DMS153 treated with DMSO at 0.1 percent for 48 hours (cell line): ENCODE measurements around the gene KLHL1.

Source experiments
- DNase-seq: peaks from one replicate; lab custom pipeline; 2025; ENCODE audit not compliant: unreplicated experiment; lab: John Stamatoyannopoulos, UW

KLHL1 gene

GRCh38 chr13:69882451-69882850 is 225.8 kb downstream of the KLHL1 start:
- no peak for DNase-seq

DNA sequence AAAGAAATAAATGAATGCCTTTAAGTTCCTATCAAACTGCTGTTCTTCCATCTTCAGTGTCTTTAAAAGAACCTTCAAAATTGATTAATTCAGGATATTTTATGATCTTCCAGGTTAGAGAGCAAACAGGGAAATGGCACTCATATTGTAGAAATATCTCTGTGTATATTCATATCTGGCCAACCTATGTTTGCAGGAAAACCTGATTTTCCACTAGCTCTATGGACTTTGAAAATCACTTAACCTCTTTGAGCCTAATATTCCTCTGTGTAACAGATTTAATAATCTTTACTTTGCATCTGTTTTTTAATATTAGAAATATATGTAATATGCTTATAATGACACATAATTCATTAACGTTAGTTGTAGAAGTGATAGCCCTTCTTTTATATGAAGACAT is 228.3 kb downstream of the KLHL1 start:
- DNase-seq: no peak

DNA sequence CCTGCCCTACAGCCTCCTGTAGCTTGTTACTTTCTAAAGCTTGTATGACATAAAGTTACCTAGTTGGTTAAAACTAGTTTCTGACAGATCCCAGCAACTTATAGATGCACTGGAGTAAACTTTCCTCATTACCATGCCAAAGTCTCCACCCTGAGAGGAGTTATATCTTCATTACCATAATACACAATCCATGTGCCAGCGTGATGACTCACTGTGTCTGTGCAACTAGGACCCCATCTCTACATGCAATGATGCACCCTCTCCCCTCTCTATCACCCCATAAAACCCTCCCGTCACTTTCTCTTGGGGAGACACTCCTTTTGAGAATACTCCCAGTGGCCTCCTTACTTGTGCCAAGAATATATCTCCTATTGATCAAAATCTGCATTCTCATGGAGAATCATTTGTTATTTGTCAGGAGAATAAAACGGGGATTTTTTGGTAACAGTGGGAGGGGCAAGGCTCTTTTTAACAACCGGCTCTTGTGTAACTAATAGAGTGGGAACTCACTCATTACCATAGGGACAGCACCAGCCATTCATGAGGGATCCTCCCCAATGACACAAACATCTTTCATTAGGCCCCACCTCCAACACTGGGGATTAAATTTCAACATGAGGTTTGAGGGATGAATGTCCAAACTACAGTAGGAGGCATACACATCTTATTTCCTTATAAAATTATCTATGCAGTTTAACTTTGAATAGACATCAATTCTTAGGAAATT is 235.8 kb downstream of the KLHL1 start:
- no peak for DNase-seq

DNA sequence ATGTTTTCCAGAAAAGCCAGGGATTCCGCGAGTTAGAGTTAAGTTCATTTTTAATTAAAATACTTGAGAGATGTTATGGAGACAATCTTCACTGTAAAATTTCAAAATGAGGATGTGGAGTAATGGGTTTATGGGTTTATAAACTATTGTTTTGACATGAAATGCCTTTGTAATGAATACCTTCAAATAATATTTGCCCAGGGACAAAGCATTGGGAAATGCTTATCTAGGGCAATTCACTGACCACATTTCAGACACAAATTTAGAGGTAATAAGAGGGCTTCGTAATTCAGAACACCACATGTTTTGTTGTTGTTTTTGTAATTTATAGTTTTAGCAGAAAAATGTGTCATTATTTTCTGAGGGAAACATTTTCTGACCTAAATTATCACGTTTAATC is 241.7 kb downstream of the KLHL1 start:
- no peak for DNase-seq

GRCh38 chr13:69857183-69857821 is 250.9 kb downstream of the KLHL1 start:
- peak; percentile 45 for DNase-seq

DNA sequence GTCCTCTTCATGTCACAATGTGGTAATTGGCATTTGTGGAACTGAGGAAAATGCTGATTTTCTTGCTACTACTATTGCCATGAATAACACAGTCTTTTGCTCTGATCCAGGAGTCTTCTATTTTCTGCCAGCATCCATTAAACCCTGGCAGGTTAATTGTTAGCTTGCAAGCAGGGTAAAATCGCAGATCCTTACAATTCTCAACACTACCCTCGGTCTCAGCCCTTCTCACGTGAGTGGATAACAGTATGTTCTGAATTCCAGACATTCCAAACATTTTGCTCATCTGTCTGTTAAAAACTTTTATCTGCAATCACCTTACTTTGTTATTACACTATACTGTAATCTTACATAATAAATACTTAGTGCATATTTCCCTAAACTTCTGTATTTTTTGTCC is 251.9 kb downstream of the KLHL1 start:
- no peak for DNase-seq

DNA sequence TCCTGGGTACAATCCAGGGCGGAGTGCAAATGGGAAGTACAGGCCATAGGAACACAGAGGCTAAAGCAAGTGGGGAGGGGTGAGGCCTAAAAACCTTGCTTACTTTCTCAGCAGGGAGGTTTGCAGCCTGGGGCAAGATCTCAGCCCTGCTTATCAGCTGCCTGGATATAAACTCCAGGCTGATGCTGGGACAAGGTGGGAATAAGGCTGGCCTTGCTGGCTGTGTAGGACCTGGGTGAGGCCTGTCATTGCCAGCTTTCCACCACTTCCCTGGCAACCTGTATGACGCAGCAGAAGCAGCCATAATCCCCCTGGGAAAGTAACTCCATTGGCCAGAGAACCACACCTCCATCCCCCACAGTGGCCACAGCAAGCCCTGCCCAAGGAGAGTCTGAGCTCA is 279.7 kb downstream of the KLHL1 start:
- DNase-seq: no peak

DNA sequence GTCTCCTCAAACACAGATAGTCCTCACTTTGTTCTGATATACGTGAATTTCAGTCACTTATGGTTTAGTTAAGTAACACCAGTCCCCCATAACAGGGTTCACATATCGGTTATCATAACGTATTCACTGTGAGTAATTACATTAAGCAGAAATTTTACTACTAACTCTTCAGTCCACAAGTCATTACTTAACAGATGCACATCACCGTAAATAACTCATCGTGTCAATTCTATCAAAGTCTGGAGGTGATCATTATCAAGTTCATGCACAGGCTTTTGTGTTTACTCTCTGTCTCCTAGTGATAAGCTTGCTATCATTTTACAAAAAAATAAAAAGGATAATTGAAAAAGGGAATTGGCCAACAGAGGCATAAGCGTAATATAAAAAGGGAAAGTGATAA is 288.1 kb downstream of the KLHL1 start:
- no peak for DNase-seq

GRCh38 chr13:69817333-69817869 is 290.9 kb downstream of the KLHL1 start:
- DNase-seq: no peak

- DNase-seq: no peak
Observed at GRCh38 chr13:69809152-69809551, 299.1 kb downstream of the KLHL1 start.

DNA sequence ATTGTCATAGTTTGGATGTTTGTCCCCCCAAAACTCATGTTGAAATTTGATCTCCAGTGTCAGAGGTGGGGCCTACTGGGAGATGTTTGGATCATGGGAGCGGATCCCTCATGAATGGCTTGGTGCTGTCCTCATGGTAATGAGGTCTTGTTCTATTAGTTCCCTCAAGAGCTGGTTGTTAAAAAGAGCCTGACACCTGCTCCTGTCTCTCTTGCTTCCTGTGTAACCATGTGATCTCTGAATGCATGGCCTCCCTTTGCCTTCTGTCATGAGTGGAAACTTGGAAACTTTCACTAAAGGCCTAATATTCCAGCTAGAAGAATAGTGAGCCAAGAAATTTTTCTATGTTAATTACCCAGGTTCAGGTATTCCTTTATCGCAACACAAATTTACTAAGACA is 312.0 kb downstream of the KLHL1 start:
- DNase-seq: no peak

- no peak for DNase-seq
Observed at GRCh38 chr13:69793783-69794453, 314.3 kb downstream of the KLHL1 start.

GRCh38 chr13:69776937-69777336 is 331.3 kb downstream of the KLHL1 start:
- DNase-seq: no peak

- no peak for DNase-seq
Observed at GRCh38 chr13:69769608-69770007, 338.6 kb downstream of the KLHL1 start.

- no peak for DNase-seq
Observed at GRCh38 chr13:69761581-69761980, 346.7 kb downstream of the KLHL1 start.

GRCh38 chr13:69755101-69755500 is 353.2 kb downstream of the KLHL1 start:
- no peak for DNase-seq

DNA sequence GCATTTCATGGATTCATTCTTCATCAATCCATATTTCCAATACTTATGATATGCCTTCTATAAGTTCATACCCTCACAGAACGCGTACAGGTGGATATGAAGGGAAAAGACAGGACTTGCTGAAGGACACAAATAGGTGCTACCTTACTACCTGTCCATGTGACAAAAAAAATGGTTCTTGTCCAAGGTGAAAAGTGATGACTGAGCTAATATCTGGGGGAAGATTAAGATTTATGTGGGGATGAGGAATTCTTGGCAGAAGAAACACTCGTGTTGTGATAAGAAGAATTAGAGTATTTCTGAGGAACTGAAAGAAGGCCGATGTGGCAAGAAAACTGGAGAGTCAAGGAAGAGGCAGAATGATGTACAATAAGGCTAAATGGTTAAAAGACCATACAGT is 357.0 kb downstream of the KLHL1 start:
- DNase-seq: no peak

GRCh38 chr13:69737129-69737935 is 370.9 kb downstream of the KLHL1 start:
- DNase-seq: no peak

DNA sequence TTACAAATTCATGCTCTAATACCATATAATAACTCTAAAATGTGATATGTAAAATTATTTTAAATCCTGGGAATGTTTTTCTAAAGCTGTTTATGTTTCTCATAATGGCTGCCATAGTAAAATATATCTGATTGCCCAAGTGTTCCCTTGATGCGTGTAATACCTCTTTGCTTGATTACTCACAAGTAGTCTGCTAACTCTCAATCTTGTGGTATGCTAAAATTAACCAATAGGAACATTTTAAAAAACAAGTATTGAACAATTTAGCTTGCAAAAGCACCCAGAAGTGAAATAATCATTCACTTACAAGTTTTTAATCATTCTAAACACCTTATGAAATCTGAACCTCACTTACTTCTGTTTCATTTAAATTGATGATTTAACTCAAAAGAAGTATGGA is 386.6 kb downstream of the KLHL1 start:
- DNase-seq: no peak

- no peak for DNase-seq
Observed at GRCh38 chr13:69720278-69720983, 387.8 kb downstream of the KLHL1 start.

DNA sequence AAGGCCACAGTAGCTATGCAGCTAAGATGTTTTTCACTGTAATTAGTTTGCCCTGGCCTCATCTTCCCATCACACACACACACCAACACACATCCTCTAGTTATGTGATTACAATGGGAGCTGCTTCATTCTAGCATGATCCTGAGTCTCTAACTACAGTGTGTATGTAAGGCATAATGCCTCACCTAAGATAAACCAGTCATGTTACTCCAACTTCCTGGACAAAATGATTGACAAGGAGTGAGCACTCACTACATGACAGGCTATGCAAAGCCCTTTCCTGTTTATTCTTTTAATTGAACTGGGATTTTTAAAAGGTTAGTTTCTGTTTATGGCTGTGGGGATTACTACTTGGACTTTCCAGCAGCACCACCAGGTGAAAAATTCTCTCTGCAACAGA is 401.4 kb downstream of the KLHL1 start:
- no peak for DNase-seq
